GM23338 (cell line): ENCODE measurements around the gene KCNH5. TPM values are rescaled to one million over a fixed set of nuclear protein-coding genes. Genes with fewer than 3 reads are reported as not detected.

Experiments
- ATAC-seq: fragments of 200-7000 bp; cut with Tn5 transposase; 3 replicates; pipeline ENCODE4 v1.9.1; 2020
- DNase-seq: peaks from one replicate; pipeline ENCODE4 v3.0.0-alpha.2; 2015; ENCODE audit warnings: low spot score
- H2AFZ ChIP-seq: fragments of 200-600 bp; sonication (generic); 2 replicates; pipeline ENCODE4 v1.8.0; 2016; ENCODE audit warnings: antibody characterized with exemption, mild to moderate bottlenecking, moderate library complexity
- H3F3A ChIP-seq: fragments of 200-600 bp; sonication (generic); replicated peaks from 2 replicates; pipeline ENCODE4 v1.8.0; 2017; ENCODE audit warnings: antibody characterized with exemption, mixed run types, low read depth
- H3K27ac ChIP-seq: fragments of 200-600 bp; sonication (generic); 2 replicates; pipeline ENCODE4 v1.6.1; 2016; ENCODE audit warnings: low read depth
- H3K27me3 ChIP-seq: fragments of 200-600 bp; sonication (generic); 2 replicates; pipeline ENCODE4 v1.8.0; 2016; ENCODE audit warnings: mild to moderate bottlenecking, mixed run types, moderate library complexity; ENCODE audit not compliant: insufficient read depth
- H3K36me3 ChIP-seq: fragments of 200-600 bp; sonication (generic); 2 replicates; pipeline ENCODE4 v1.8.0; 2016; ENCODE audit warnings: mild to moderate bottlenecking; ENCODE audit not compliant: insufficient read depth
- H3K4me1 ChIP-seq: fragments of 200-600 bp; sonication (generic); 2 replicates; pipeline ENCODE4 v1.8.0; 2016; ENCODE audit warnings: mild to moderate bottlenecking, moderate library complexity; ENCODE audit not compliant: insufficient read depth
- H3K4me2 ChIP-seq: fragments of 200-600 bp; sonication (generic); 2 replicates; pipeline ENCODE4 v1.7.1; 2017; ENCODE audit warnings: mixed run types
- H3K4me3 ChIP-seq: fragments of 200-600 bp; sonication (generic); 2 replicates; pipeline ENCODE4 v1.6.1; 2016; ENCODE audit warnings: mixed run types
- H3K79me2 ChIP-seq: fragments of 200-600 bp; sonication (generic); replicated peaks from 2 replicates; pipeline ENCODE4 v1.8.0; 2017; ENCODE audit warnings: mild to moderate bottlenecking; ENCODE audit not compliant: insufficient read depth
- H3K9me2 ChIP-seq: fragments of 200-600 bp; sonication (generic); 2 replicates; pipeline ENCODE4 v1.8.0; 2017; ENCODE audit not compliant: insufficient read depth
- H4K20me1 ChIP-seq: fragments of 200-600 bp; sonication (generic); replicated peaks from 2 replicates; pipeline ENCODE4 v1.8.0; 2017; ENCODE audit warnings: mild to moderate bottlenecking; ENCODE audit not compliant: insufficient read depth
- H3K27ac Mint-ChIP-seq: 2 replicates; pipeline ENCODE4 v1.8.0; 2020; ENCODE audit warnings: inconsistent platforms, mild to moderate bottlenecking, moderate library complexity, mixed read lengths
- H3K27me3 Mint-ChIP-seq: 3 replicates; pipeline ENCODE4 v1.8.0; 2022; ENCODE audit warnings: low read depth, mild to moderate bottlenecking, moderate library complexity, mixed read lengths, inconsistent platforms; ENCODE audit not compliant: insufficient read depth, poor library complexity
- H3K36me3 Mint-ChIP-seq: 3 replicates; pipeline ENCODE4 v1.8.0; 2021; ENCODE audit warnings: low read depth, mild to moderate bottlenecking, inconsistent platforms, moderate library complexity, mixed read lengths
- H3K4me1 Mint-ChIP-seq: 3 replicates; pipeline ENCODE4 v1.8.0; 2020; ENCODE audit warnings: mild to moderate bottlenecking, inconsistent platforms, mixed read lengths
- H3K4me3 Mint-ChIP-seq: 3 replicates; pipeline ENCODE4 v1.8.0; 2021; ENCODE audit warnings: moderate library complexity, mild to moderate bottlenecking, inconsistent platforms, mixed read lengths
- H3K9me3 Mint-ChIP-seq: 3 replicates; pipeline ENCODE4 v1.8.0; 2020; ENCODE audit warnings: moderate library complexity, mild to moderate bottlenecking, inconsistent platforms, mixed read lengths
- CREB1 ChIP-seq: fragments of 250-450 bp; sonication (Bioruptor Pico); IDR thresholded peaks from 2 replicates; pipeline ENCODE4 v1.5.0; 2020; ENCODE audit warnings: low read depth, mild to moderate bottlenecking, moderate library complexity
- CTCF ChIP-seq, 2 experiments: fragments of 200-600 bp in 1 of 2; sonication (generic) in 1 of 2; conservative IDR thresholded peaks; 2 replicates each; pipeline versions ENCODE4 v1.5.1 to v1.6.1; 2016 to 2017; ENCODE audit warnings: antibody characterized with exemption in 2 of 2, low read depth in 2 of 2, mild to moderate bottlenecking in 2 of 2, moderate library complexity in 1 of 2
- EZH2 ChIP-seq: fragments of 200-600 bp; sonication (generic); IDR thresholded peaks from one replicate; pipeline ENCODE4 v1.8.0; 2017; ENCODE audit warnings: antibody characterized with exemption, mild to moderate bottlenecking, low read depth; ENCODE audit not compliant: unreplicated experiment
- EZH2phosphoT487 ChIP-seq: fragments of 200-600 bp; sonication (generic); IDR thresholded peaks from one replicate; pipeline ENCODE4 v1.8.1; 2018; ENCODE audit warnings: antibody characterized with exemption; ENCODE audit not compliant: unreplicated experiment
- JUNB ChIP-seq: IDR thresholded peaks from one replicate; pipeline ENCODE4 v1.6.1; 2016; ENCODE audit warnings: antibody characterized with exemption; ENCODE audit not compliant: unreplicated experiment
- NANOG ChIP-seq: IDR thresholded peaks from 2 replicates; pipeline ENCODE4 v1.6.1; 2016; ENCODE audit warnings: antibody characterized with exemption, borderline replicate concordance
- POLR2AphosphoS5 ChIP-seq: IDR thresholded peaks from 2 replicates; pipeline ENCODE4 v1.6.1; 2016; ENCODE audit warnings: antibody characterized with exemption, low read depth
- STAT1 ChIP-seq: IDR thresholded peaks from one replicate; pipeline ENCODE4 v1.6.1; 2016; ENCODE audit warnings: antibody characterized with exemption; ENCODE audit not compliant: unreplicated experiment
- ZNF114 ChIP-seq: fragments of 250-450 bp; sonication (Bioruptor Pico); IDR thresholded peaks from 2 replicates; pipeline ENCODE4 v1.5.0; 2020; ENCODE audit warnings: mild to moderate bottlenecking, moderate library complexity
- ZNF331 ChIP-seq: fragments of 250-450 bp; sonication (Bioruptor Pico); IDR thresholded peaks from 2 replicates; pipeline ENCODE4 v1.5.0; 2020; ENCODE audit warnings: low read depth, mild to moderate bottlenecking, moderate library complexity
- ZNF462 ChIP-seq: fragments of 250-450 bp; sonication (Bioruptor Pico); IDR thresholded peaks from 2 replicates; pipeline ENCODE4 v1.5.0; 2020; ENCODE audit warnings: mild to moderate bottlenecking, moderate library complexity
- polyA plus RNA-seq: library from polyadenylated mRNA; unstranded; fragments of >200 nt; fragmentation: Nextera tagmentation; extraction: Ambion mirVana; gene quantifications from 2 replicates; pipeline ENCODE4 v1.2.1, GENCODE V29; 2016
- total RNA-seq: library from RNA; depleted of rRNA; stranded (reverse); fragments of >200 nt; shearing (Covaris generic); gene quantifications from 2 replicates; pipeline ENCODE4 v1.2.3, GENCODE V29; 2014

KCNH5 gene
- total and polyA plus RNA-seq, 2 experiments from 2014 or later, result 0.71 to 0.83 TPM

- peaks cover 22% of the 10 kb centered on the region for H3K4me1 Mint-ChIP-seq
- peaks cover 7% of the 10 kb centered on the region for H3K4me1 ChIP-seq
- no peak overlapping the region for H3K4me3 ChIP-seq
- H3K27me3 ChIP-seq, result no peaks in the 10 kb centered on the region
- H3K79me2 ChIP-seq, result no peaks in the 10 kb centered on the region
- no peaks in the 10 kb centered on the region for H4K20me1 ChIP-seq
- H3K27me3 Mint-ChIP-seq, result no peaks in the 10 kb centered on the region
- peaks cover 6% of the 10 kb centered on the region; the same call in 1 of the 2 replicates for H3K9me2 ChIP-seq
- no peaks in the 10 kb centered on the region for H3K9me3 Mint-ChIP-seq
- no peak for ATAC-seq
- no peak overlapping the region for H3K4me2 ChIP-seq
- no peak for DNase-seq
- no peaks in the 10 kb centered on the region for H3K36me3 ChIP-seq
- no peaks in the 10 kb centered on the region for H3F3A ChIP-seq
- TF ChIP-seq STAT1 (no peak), EZH2phosphoT487 (no peak), CTCF (conservative IDR thresholded peaks at IDR 0.05; ENCODE audit: low read depth in 2 of 2) (no peak), ZNF114 (CRISPR knock-in tag) (no peak), EZH2 (no peak), ZNF462 (CRISPR knock-in tag) (no peak), POLR2AphosphoS5 (no peak), CREB1 (CRISPR knock-in tag) (no peak), NANOG (no peak), ZNF331 (no peak), JUNB (no peak)
- H3K27ac Mint-ChIP-seq, result no peak overlapping the region
- H3K27ac ChIP-seq, result no peak overlapping the region
- peaks cover 5% of the 10 kb centered on the region; the same call in 1 of the 3 replicates for H3K36me3 Mint-ChIP-seq
- no peak overlapping the region for H3K4me3 Mint-ChIP-seq
- no peak overlapping the region for H2AFZ ChIP-seq
These were observed 64.6 kb downstream of the KCNH5 start for GRCh38 chr14:62980693-62981092.
